Right cardiac atrium (tissue), 5 donors: ENCODE results near the gene ZNF444. TPM values are rescaled to one million over a fixed set of nuclear protein-coding genes. Genes with fewer than 3 reads are reported as not detected.

Source experiments
- ATAC-seq, 2 donors: fragments of 200-7000 bp; cut with Tn5 transposase; one replicate each; pipeline versions ENCODE4 v1.8.0 to v1.9.1; 2020; ENCODE audit warnings: moderate library complexity in 2 of 2, mild to moderate bottlenecking in 1 of 2
- DNase-seq, 3 donors: peaks; one replicate each; pipeline ENCODE4 v3.0.0-alpha.2; 2020
- H3K27ac ChIP-seq: one replicate; pipeline ENCODE4 v1.5.1; 2013; ENCODE audit warnings: mild to moderate bottlenecking, low read length, control low read depth, moderate library complexity
- H3K27me3 ChIP-seq: one replicate; pipeline ENCODE4 v1.6.1; 2013; ENCODE audit not compliant: control insufficient read depth, insufficient read depth
- H3K4me1 ChIP-seq: one replicate; pipeline ENCODE4 v1.6.1; 2013; ENCODE audit warnings: low read length; ENCODE audit not compliant: control insufficient read depth, insufficient read depth
- H3K4me3 ChIP-seq: one replicate; pipeline ENCODE4 v1.5.1; 2013; ENCODE audit warnings: low read length, control low read depth
- H3K9me3 ChIP-seq: one replicate; pipeline ENCODE4 v1.6.1; 2013; ENCODE audit warnings: low read length; ENCODE audit not compliant: control insufficient read depth
- WGBS: extraction: QIAGEN DNeasy Blood & Tissue Kit; methylation state at CpG from one replicate; pipeline ENCODE4 v1.1.7; 2013; 5-methylcytosine and 5-hydroxymethylcytosine counted together
- intact Hi-C, 4 donors: fragments of 100-400 bp; cut with DNase I; formaldehyde crosslinking; loops; one replicate each; pipeline versions ENCODE4 v1.11.0 to v1.14.0; 2022 to 2023
- polyA plus RNA-seq: library from polyadenylated mRNA; stranded (reverse); fragments of 200-250 nt; gene quantifications from one replicate; pipeline ENCODE4 v1.2.3, GENCODE V29; 2013
- total RNA-seq, 4 donors: library from RNA; stranded (reverse); fragmentation: NEBNext Ultra II Directional; extraction: Animal tissue kit (Norgen Biotek cat#: 25700); gene quantifications; one replicate each; pipeline ENCODE4 v1.2.1, GENCODE V29; 2021
- donor health status: healthy with polysubstance abuse.
- donor health status: DM: no; HTN: yes; CAD: no.
- donor health status: DM: no; HTN: no; CAD: no.
- donor health status: DM: no; HTN: yes; CAD: no; lungs with severe emphysema.
- donor health status: DM: yes; HTN: yes; CAD: no.

ZNF444 gene
- total and polyA plus RNA-seq, 5 donors = 19.3 to 29.3 (median 22.1) TPM

- ATAC-seq (no peak), DNase-seq (no peak)
- intact Hi-C loops = no loop called here
- H3K27ac ChIP-seq = no peak overlapping the region
- H3K4me3 ChIP-seq = no peak overlapping the region
- no peaks in the 10 kb centered on the region for H3K27me3 ChIP-seq
- WGBS = 94% methylated on average over 21 of the region's 21 CpGs
- peaks cover 30% of the 10 kb centered on the region for H3K4me1 ChIP-seq
- H3K9me3 ChIP-seq = no peaks in the 10 kb centered on the region
Observed at GRCh38 chr19:56115490-56115889, 25.6 kb upstream of the ZNF444 start.

DNA sequence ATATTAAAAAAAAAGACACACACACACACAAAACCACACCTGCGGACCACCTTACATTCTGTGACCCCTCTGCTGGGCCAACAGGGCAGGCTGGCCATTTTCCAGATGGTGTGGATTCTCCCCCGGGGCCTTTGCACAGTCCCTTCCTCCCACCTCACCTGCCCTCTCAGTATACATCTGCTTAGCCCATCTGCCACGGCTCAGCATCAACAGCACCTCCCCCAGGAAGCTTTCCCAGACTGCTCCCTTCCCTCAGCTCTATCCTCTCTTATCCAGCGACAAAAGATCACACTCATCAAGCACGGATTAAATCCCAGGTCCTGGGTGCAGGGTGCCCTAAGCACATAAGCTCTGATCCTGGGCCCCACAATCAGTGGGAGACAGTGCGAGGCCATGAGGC lies 24.5 kb upstream of the ZNF444 start:
- intact Hi-C loops = no loop called here
- Histone ChIP-seq H3K27me3 (no peaks in the 10 kb centered on the region), H3K27ac (no peak overlapping the region), H3K9me3 (no peaks in the 10 kb centered on the region), H3K4me3 (no peak overlapping the region), H3K4me1 (peaks cover 29% of the 10 kb centered on the region)
- WGBS = 85% methylated on average over 6 of the region's 6 CpGs
- DNase-seq (no peak), ATAC-seq (no peak)

- WGBS = 74% methylated on average over 14 of the region's 14 CpGs
- Histone ChIP-seq H3K27me3 (no peaks in the 10 kb centered on the region), H3K9me3 (no peaks in the 10 kb centered on the region), H3K4me1 (peaks cover 22% of the 10 kb centered on the region), H3K4me3 (no peak overlapping the region), H3K27ac (no peak overlapping the region)
- DNase-seq (peak in 1 of 3 donors; percentile 39), ATAC-seq (no peak)
- intact Hi-C loops = no loop called here
Observed at GRCh38 chr19:56117376-56117884, 23.7 kb upstream of the ZNF444 start.

GRCh38 chr19:56117889-56118288 lies 23.2 kb upstream of the ZNF444 start:
- intact Hi-C loops = no loop called here
- DNase-seq = peak in 1 of 3 donors; percentile 43
- Histone ChIP-seq H3K27ac (no peak overlapping the region), H3K4me3 (no peak overlapping the region), H3K4me1 (peaks cover 20% of the 10 kb centered on the region), H3K9me3 (no peaks in the 10 kb centered on the region), H3K27me3 (no peaks in the 10 kb centered on the region)
- WGBS = 65% methylated on average over 9 of the region's 9 CpGs
- ATAC-seq = no peak

- no peaks in the 10 kb centered on the region for H3K9me3 ChIP-seq
- H3K4me3 ChIP-seq = no peak overlapping the region
- H3K27me3 ChIP-seq = no peaks in the 10 kb centered on the region
- peak in 1 of 3 donors; percentile 46 for DNase-seq
- intact Hi-C loops = no loop called here
- no peak for ATAC-seq
- H3K4me1 ChIP-seq = peaks cover 20% of the 10 kb centered on the region
- H3K27ac ChIP-seq = peak overlapping the region; percentile 39
- WGBS = 40% methylated on average over 8 of the region's 8 CpGs
Observed at GRCh38 chr19:56118666-56119581, 22.2 kb upstream of the ZNF444 start.

GRCh38 chr19:56119582-56119978 lies 21.5 kb upstream of the ZNF444 start:
- 25% methylated on average over 16 of the region's 16 CpGs for WGBS
- Histone ChIP-seq H3K27ac (peak overlapping the region; percentile 39), H3K27me3 (no peaks in the 10 kb centered on the region), H3K4me3 (peak overlapping the region; percentile 94), H3K9me3 (no peaks in the 10 kb centered on the region), H3K4me1 (peaks cover 20% of the 10 kb centered on the region)
- peak in 1 of 3 donors; percentile 72 for DNase-seq
- intact Hi-C loops = no loop called here
- ATAC-seq = no peak

DNA sequence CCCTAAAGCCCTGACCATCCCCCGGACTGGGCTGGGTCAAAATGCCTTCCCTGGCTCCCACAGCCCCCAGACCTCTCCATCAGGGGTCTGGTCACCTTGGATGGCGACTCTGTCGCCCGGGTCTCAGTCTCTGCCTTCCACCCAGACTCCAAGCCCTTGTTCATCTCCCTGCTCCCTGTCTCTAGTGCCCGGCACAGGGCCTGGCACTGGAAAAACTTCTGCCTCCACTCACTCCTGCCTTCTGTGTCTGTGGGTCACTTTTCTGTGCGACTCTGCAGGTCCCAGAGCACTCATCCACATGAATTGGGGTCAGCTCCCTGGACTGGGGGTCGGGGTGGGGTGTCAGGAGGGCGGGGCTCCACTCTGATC lies 21.1 kb upstream of the ZNF444 start:
- 17% methylated on average over 8 of the region's 8 CpGs for WGBS
- ATAC-seq (no peak), DNase-seq (no peak)
- Histone ChIP-seq H3K9me3 (no peaks in the 10 kb centered on the region), H3K4me1 (peaks cover 20% of the 10 kb centered on the region), H3K4me3 (peak overlapping the region; percentile 94), H3K27ac (peak overlapping the region; percentile 39), H3K27me3 (no peaks in the 10 kb centered on the region)
- intact Hi-C loops = loop anchor here in 1 of 4 donors (2.0 kb wide), 1 partner anchor 21 kb away; the partner anchor contains the start of gene ZNF444

DNA sequence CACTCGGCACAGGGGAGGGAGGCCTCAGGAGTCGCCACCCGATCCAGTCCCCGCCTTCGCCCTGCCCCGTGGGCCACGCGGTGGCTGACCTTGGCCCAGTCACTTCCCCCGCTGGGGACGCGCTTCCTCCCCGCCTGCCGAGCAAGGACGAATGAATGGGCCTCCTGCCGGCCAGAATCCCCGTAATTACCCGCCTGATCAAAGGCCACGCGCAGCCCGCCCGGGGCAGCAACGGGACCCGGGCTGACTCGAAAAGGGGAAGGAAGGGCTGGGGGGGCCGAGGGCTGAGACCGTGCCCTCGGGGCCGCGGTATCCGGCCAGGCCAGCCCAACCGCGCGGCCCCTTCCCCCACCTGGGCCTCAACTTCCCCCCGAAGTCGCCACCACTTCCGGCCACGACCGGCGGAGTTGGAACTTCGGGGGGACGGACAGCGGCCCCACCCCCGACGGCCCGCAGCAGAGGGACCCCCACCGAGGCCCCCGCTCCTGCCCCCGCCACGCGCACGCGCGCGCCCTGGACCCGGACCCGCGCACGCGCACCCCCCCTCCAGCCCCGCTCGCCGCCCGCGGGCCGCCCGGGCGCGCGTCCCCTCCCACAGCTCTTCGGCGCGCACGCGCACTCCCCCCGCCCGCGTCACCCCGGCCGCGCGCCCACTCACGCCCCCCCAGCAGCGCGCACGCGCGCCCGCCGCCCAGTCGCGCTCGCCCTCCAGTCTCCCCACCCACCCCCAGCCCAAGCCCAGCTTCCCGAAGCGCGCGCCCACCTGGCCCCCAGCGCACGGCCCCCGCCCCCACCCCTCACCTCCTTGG lies 20.5 kb upstream of the ZNF444 start:
- Histone ChIP-seq H3K27me3 (no peaks in the 10 kb centered on the region), H3K4me3 (peak overlapping the region; percentile 94), H3K4me1 (peaks cover 20% of the 10 kb centered on the region), H3K9me3 (no peaks in the 10 kb centered on the region), H3K27ac (peak overlapping the region; percentile 91)
- intact Hi-C loops = loop anchor here in 1 of 4 donors (2.0 kb wide), 1 partner anchor 20 kb away; the partner anchor contains the start of gene ZNF444
- ATAC-seq (peak; percentile 47 to 73), DNase-seq (peak; percentile 90 to 93 (median 93))
- under 1% methylated on average over 96 of the region's 99 CpGs for WGBS

DNA sequence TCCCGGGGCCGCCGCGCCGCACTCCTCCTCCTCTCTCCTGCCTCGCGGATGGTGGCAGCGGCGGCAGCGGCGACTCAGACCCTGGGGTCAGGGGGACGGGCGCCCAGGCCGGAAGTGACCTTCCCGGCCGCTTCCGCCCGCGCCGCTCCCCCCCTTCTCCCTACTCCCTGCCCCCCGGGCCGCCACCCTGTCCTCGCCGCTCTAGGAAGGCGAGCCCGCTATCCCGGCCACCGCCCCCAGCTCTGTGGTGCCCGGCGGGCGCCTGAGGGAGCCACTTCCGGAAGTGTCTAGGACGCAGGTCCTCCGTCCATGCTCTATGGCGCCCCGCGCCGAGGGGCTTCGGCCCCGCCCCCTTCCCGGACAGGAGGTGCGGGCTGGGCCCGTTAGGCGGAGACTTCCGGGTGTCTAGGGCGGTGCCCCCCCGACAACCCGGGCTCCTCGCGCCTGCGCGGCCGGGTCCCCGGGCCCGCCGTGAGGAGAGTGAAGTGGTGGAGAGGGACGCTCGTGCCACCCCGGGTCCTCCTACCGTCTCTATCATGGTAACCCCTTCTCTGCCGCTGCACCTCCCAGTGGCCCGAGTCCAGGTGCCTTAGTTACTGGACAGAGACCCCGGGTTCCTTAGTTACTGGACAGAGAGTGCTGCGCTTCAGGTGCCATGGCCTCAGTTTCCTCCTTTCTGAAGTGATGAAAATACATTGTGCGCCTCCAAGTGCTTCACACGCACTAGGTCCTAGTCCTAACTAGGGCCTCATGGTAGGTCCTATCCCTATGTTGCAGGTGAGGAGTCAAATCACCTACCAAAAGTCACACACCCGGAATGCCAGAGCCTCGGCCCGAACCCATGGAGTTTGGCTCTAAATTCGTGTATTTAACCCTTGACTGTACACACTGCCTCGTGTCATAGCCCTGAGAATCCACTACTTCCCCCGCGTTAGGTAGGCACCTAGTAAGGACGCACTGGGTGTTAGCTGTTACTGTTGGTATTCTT lies 19.6 kb upstream of the ZNF444 start, which contains the start of gene ZNF787:
Gene ZNF787 (minus strand): TSS at position 116 of the 988 bp plus-strand sequence. CDS start 18,078 bp downstream, outside the sequence.
- H3K4me1 ChIP-seq = peaks cover 20% of the 10 kb centered on the region
- H3K9me3 ChIP-seq = no peaks in the 10 kb centered on the region
- peak within 1 kb of the TSS; percentile 94 for H3K4me3 ChIP-seq
- intact Hi-C loops = loop anchor here in 1 of 4 donors (2.0 kb wide), 1 partner anchor 19 kb away; the partner anchor contains the start of gene ZNF444
- ATAC-seq (peak; percentile 96 to 97), DNase-seq (peak; percentile 99 to 100 (median 99))
- H3K27ac ChIP-seq = peak within 1 kb of the TSS; percentile 91
- no peaks in the 10 kb centered on the region for H3K27me3 ChIP-seq
- WGBS = 5% methylated on average over 74 of the region's 74 CpGs
